B cell (primary cell): ENCODE data around the gene SCN7A. TPM values are rescaled to one million over a fixed set of nuclear protein-coding genes. Genes with fewer than 3 reads are reported as not detected.

Source experiments
- ATAC-seq: fragments of 200-7000 bp; cut with Tn5 transposase; one replicate; pipeline ENCODE4 v1.10.0; 2021; ENCODE audit warnings: low read depth, mild to moderate bottlenecking, moderate number of reproducible peaks, moderate library complexity
- CTCF ChIA-PET: fragments of 350-600 bp; sonication (Branson Sonifier 250); formaldehyde crosslinking; loops from one replicate; lab custom pipeline; 2021; ENCODE audit warnings: antibody characterized with exemption, inconsistent platforms; lab: Charles Lee
- POLR2A ChIA-PET: fragments of 350-600 bp; sonication (Branson Sonifier 250); formaldehyde crosslinking; loops from one replicate; lab custom pipeline; 2021; ENCODE audit warnings: antibody characterized with exemption; lab: Charles Lee
- DNase-seq: peaks from one replicate; pipeline ENCODE4 v3.0.0; 2013
- H2AFZ ChIP-seq: 2 replicates; pipeline ENCODE4 v1.6.1; 2012; ENCODE audit warnings: mild to moderate bottlenecking, low read depth, low read length; ENCODE audit not compliant: insufficient read depth, poor library complexity, severe bottlenecking
- H3K27ac ChIP-seq, 2 donors: 1 replicate in 1 of 2; 2 replicates in 1 of 2; pipeline ENCODE4 v1.5.1; 2012 to 2013; ENCODE audit warnings: low read length in 2 of 2, mild to moderate bottlenecking in 2 of 2, moderate library complexity in 1 of 2
- H3K27me3 ChIP-seq, 4 experiments: fragments of 200-600 bp in 1 of 4; sonication (generic) in 1 of 4; replicated peaks in 1 of 4; 1 replicate in 2 of 4; 2 replicates in 2 of 4; pipeline versions ENCODE4 v1.6.1 to v1.7.0; 2013 to 2016; ENCODE audit warnings: low read length in 3 of 4, mild to moderate bottlenecking in 2 of 4, mixed read lengths in 1 of 4, moderate library complexity in 1 of 4; ENCODE audit not compliant: insufficient read depth in 4 of 4, control insufficient read depth in 3 of 4; ENCODE audit errors: control extremely low read depth in 1 of 4
- H3K36me3 ChIP-seq, 2 experiments: replicated peaks in 1 of 2; 1 replicate in 1 of 2; 2 replicates in 1 of 2; pipeline versions ENCODE4 v1.6.1 to v1.7.1; 2013; ENCODE audit warnings: low read length in 1 of 2; ENCODE audit not compliant: insufficient read depth in 2 of 2, control insufficient read depth in 1 of 2; ENCODE audit errors: control extremely low read depth in 1 of 2, extremely low read depth in 1 of 2
- H3K4me1 ChIP-seq, 2 donors: fragments of 200-600 bp in 1 of 2; sonication (generic) in 1 of 2; 1 replicate in 1 of 2; 2 replicates in 1 of 2; pipeline versions ENCODE4 v1.5.1 to v1.6.1; 2013 to 2017; ENCODE audit warnings: low read length in 2 of 2; ENCODE audit not compliant: control insufficient read depth in 2 of 2, insufficient read depth in 2 of 2
- H3K4me2 ChIP-seq: replicated peaks from 2 replicates; pipeline ENCODE3; 2012; ENCODE audit warnings: mild to moderate bottlenecking, low read depth, low read length; ENCODE audit not compliant: poor library complexity, severe bottlenecking
- H3K4me3 ChIP-seq, 5 experiments: fragments of 200-600 bp in 1 of 5; sonication (generic) in 1 of 5; 1 replicate in 3 of 5; 2 replicates in 2 of 5; pipeline versions ENCODE4 v1.5.1 to v1.7.0; 2011 to 2016; ENCODE audit warnings: low read length in 4 of 5, mild to moderate bottlenecking in 4 of 5, low read depth in 2 of 5, control low read depth in 1 of 5, moderate library complexity in 1 of 5; ENCODE audit not compliant: insufficient read depth in 1 of 5; ENCODE audit errors: control extremely low read depth in 1 of 5, extremely low read depth in 1 of 5
- H3K79me2 ChIP-seq: fragments of 200-600 bp; sonication (generic); one replicate; pipeline ENCODE4 v1.6.0; 2016; ENCODE audit warnings: low read length; ENCODE audit not compliant: control insufficient read depth, insufficient read depth
- H3K9ac ChIP-seq: fragments of 200-600 bp; sonication (generic); 2 replicates; pipeline ENCODE4 v1.6.1; 2017; ENCODE audit warnings: mild to moderate bottlenecking, low read length, moderate library complexity
- H3K9me3 ChIP-seq, 3 donors: one replicate each; pipeline versions ENCODE4 v1.6.1 to v1.7.1; 2013; ENCODE audit warnings: low read length in 2 of 3; ENCODE audit not compliant: control insufficient read depth in 2 of 3, insufficient read depth in 1 of 3; ENCODE audit errors: control extremely low read depth in 1 of 3
- H4K20me1 ChIP-seq: 2 replicates; pipeline ENCODE4 v1.6.0; 2012; ENCODE audit warnings: mild to moderate bottlenecking, low read length; ENCODE audit not compliant: insufficient read depth, control insufficient read depth, poor library complexity, severe bottlenecking
- H3K27ac Mint-ChIP-seq: one replicate; pipeline ENCODE4 v1.8.0; 2021; ENCODE audit warnings: mixed read lengths
- H3K27me3 Mint-ChIP-seq: one replicate; pipeline ENCODE4 v1.8.0; 2021; ENCODE audit warnings: mixed read lengths
- H3K4me1 Mint-ChIP-seq: one replicate; pipeline ENCODE4 v1.8.0; 2021; ENCODE audit warnings: mixed read lengths
- H3K4me3 Mint-ChIP-seq: one replicate; pipeline ENCODE4 v1.8.0; 2021; ENCODE audit warnings: mixed read lengths
- H3K9me3 Mint-ChIP-seq: one replicate; pipeline ENCODE4 v1.8.0; 2022; ENCODE audit warnings: mixed read lengths; ENCODE audit not compliant: insufficient read depth
- CTCF ChIP-seq: fragments of 200-600 bp; IDR thresholded peaks from one replicate; pipeline ENCODE4 v1.8.0; 2022; ENCODE audit warnings: antibody characterized with exemption, mild to moderate bottlenecking
- EZH2 ChIP-seq: IDR thresholded peaks from 2 replicates; pipeline ENCODE4 v1.6.1; 2012; ENCODE audit warnings: borderline replicate concordance, low read depth, mild to moderate bottlenecking, moderate library complexity, low read length; ENCODE audit not compliant: insufficient read depth, poor library complexity, severe bottlenecking
- WGBS: methylation state at CpG from one replicate; pipeline ENCODE4 v1.1.5; 2013; ENCODE audit warnings: missing lambda C conversion rate; ENCODE audit not compliant: insufficient coverage; 5-methylcytosine and 5-hydroxymethylcytosine counted together
- intact Hi-C: fragments of 100-400 bp; cut with micrococcal nuclease; formaldehyde crosslinking; loops from one replicate; pipeline ENCODE4 v1.10.0; 2022
- polyA plus RNA-seq: library from polyadenylated mRNA; depleted of rRNA; stranded (reverse); fragments of >200 nt; gene quantifications from 2 replicates; pipeline ENCODE4 v1.2.3, GENCODE V29; 2012
- total RNA-seq, 2 donors: library from RNA; stranded (reverse); fragments of 120-200 nt in 1 of 2; gene quantifications; 1 replicate in 1 of 2; 2 replicates in 1 of 2; pipeline versions ENCODE4 v1.2.3 to v1.2.4, GENCODE V29; 2013 to 2022

The SCN7A gene
- total and polyA plus RNA-seq, 2 donors (not counting 1 experiment from before 2014, with no cell fraction given) = not detected

GRCh38 chr2:166518634-166519390 lies 24.8 kb upstream of the SCN7A start:
- H3K9me3 Mint-ChIP-seq = no peaks in the 10 kb centered on the region

More at GRCh38 chr2:166518634-166519390, 24.8 kb upstream of the SCN7A start:
- no peak overlapping the region for H3K4me2 ChIP-seq
- no peak for TF ChIP-seq CTCF
- TF ChIP-seq EZH2 = no peak
- ChIA-PET CTCF (interaction anchor here (0.7 kb wide), 1 partner anchor 778 kb away, joined by 3 read pairs; no protein-coding TSS in a partner anchor), POLR2A (no interaction called here)
- intact Hi-C loops = no loop called here
- H4K20me1 ChIP-seq = no peaks in the 10 kb centered on the region
- H3K27me3 ChIP-seq = no peaks in the 10 kb centered on the region
- no peak overlapping the region for H3K4me3 ChIP-seq
- H3K79me2 ChIP-seq = no peaks in the 10 kb centered on the region
- no peak overlapping the region for H2AFZ ChIP-seq
- ATAC-seq (no peak), DNase-seq (no peak)
- Mint-ChIP-seq H3K27me3 (no peaks in the 10 kb centered on the region), H3K27ac (no peak overlapping the region), H3K4me1 (no peaks in the 10 kb centered on the region), H3K4me3 (no peak overlapping the region)
- H3K9ac ChIP-seq = no peak overlapping the region
- no peaks in the 10 kb centered on the region for H3K36me3 ChIP-seq
- no peaks in the 10 kb centered on the region for H3K4me1 ChIP-seq
- H3K27ac ChIP-seq = no peak overlapping the region
- WGBS = no CpG with 5 or more reads among the region's 3 CpGs
- H3K9me3 ChIP-seq = no peaks in the 10 kb centered on the region
